ENCODE results near the gene CRX. TPM values are rescaled to one million over a fixed set of nuclear protein-coding genes. Genes with fewer than 3 reads are reported as not detected.
"Not testable (repeated sequence)": the region's sequence is repeated elsewhere in the genome, so short reads cannot be mapped to it uniquely, and the experiment has no call there.

Gene CRX
- total and polyA plus RNA-seq, 3 donors from 2014 or later, result 0.12 to 0.55 TPM; not detected in 1

GRCh38 chr19:47802521-47803043 is 19.2 kb upstream of the CRX start:
- TF ChIP-seq, protein P1, sequence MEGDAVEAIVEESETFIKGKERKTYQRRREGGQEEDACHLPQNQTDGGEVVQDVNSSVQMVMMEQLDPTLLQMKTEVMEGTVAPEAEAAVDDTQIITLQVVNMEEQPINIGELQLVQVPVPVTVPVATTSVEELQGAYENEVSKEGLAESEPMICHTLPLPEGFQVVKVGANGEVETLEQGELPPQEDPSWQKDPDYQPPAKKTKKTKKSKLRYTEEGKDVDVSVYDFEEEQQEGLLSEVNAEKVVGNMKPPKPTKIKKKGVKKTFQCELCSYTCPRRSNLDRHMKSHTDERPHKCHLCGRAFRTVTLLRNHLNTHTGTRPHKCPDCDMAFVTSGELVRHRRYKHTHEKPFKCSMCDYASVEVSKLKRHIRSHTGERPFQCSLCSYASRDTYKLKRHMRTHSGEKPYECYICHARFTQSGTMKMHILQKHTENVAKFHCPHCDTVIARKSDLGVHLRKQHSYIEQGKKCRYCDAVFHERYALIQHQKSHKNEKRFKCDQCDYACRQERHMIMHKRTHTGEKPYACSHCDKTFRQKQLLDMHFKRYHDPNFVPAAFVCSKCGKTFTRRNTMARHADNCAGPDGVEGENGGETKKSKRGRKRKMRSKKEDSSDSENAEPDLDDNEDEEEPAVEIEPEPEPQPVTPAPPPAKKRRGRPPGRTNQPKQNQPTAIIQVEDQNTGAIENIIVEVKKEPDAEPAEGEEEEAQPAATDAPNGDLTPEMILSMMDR (IDR thresholded peaks at IDR 0.05), result no peak
- no peak for TF ChIP-seq POLR2A (IDR thresholded peaks at IDR 0.05)
- no peak for DNase-seq
- 62 to 83% methylated on average over 3 to 25 of the region's 25 CpGs for WGBS, 2 donors
- Histone ChIP-seq H3K9me3 (no peaks in the 10 kb centered on the region), H3K27me3 (no peaks in the 10 kb centered on the region), H3K4me1 (no peaks in the 10 kb centered on the region), H3K27ac (no peak overlapping the region), H3K36me3 (ENCODE audit: low read depth, missing control alignments) (no peaks in the 10 kb centered on the region), H3K4me3 (no peak overlapping the region)
- intact Hi-C loops (cut with DNase I; ENCODE audit: low total_unique reads), result no loop called here

GRCh38 chr19:47803148-47803547 is 18.6 kb upstream of the CRX start:
- intact Hi-C loops (cut with DNase I; ENCODE audit: low total_unique reads); H3K4me3 ChIP-seq; DNase-seq; H3K9me3 ChIP-seq; H3K4me1 ChIP-seq; H3K27ac ChIP-seq; H3K36me3 ChIP-seq (ENCODE audit: low read depth, missing control alignments); H3K27me3 ChIP-seq: not testable (repeated sequence)
- WGBS, 2 donors, result 54 to 64% methylated on average over 12 to 19 of the region's 21 CpGs

GRCh38 chr19:47803671-47804070 is 18.1 kb upstream of the CRX start:
- H3K4me1 ChIP-seq; H3K36me3 ChIP-seq (ENCODE audit: low read depth, missing control alignments); DNase-seq; H3K4me3 ChIP-seq; H3K27me3 ChIP-seq; H3K27ac ChIP-seq; intact Hi-C loops (cut with DNase I; ENCODE audit: low total_unique reads); H3K9me3 ChIP-seq: not testable (repeated sequence)
- WGBS, 2 donors, result 82% methylated on average over 10 of the region's 12 CpGs; no CpG with 5 or more reads in 1 of the 2 donors

GRCh38 chr19:47804451-47804850 is 17.3 kb upstream of the CRX start, which contains the start of gene TPRX1:
Gene TPRX1 (minus strand): TSS chr19:47804551. CDS start chr19:47804539, 12 bp downstream.
- WGBS, 2 donors, result 79 to 88% methylated on average over 4 to 5 of the region's 5 CpGs
- H3K4me1 ChIP-seq; H3K9me3 ChIP-seq; H3K36me3 ChIP-seq (ENCODE audit: low read depth, missing control alignments); DNase-seq; H3K27ac ChIP-seq; intact Hi-C loops (cut with DNase I; ENCODE audit: low total_unique reads); H3K4me3 ChIP-seq; H3K27me3 ChIP-seq: not testable (repeated sequence)

DNA sequence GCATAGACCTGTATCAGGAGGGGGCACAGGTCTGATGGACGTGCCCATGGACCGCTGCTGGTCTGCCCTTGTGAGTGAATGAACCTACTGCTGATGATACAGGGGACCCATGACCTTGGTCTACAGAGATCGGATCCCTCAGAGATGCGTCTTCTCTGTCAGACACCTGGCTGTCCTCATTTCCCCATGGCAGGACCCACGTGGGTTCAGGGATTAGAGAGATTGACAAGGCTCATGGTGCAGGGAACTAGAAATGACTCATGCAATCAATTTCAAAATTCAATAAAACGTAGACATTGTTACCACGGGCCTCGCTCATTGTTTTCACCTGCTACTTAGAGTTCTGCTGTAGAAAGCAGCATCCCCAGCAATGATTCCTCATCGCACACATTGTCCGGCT is 16.4 kb upstream of the CRX start:
- no peaks in the 10 kb centered on the region for H3K36me3 ChIP-seq (ENCODE audit: low read depth, missing control alignments)
- H3K4me3 ChIP-seq, result no peak overlapping the region
- H3K27ac ChIP-seq, result no peak overlapping the region
- TF ChIP-seq POLR2A (IDR thresholded peaks at IDR 0.05), result no peak
- TF ChIP-seq, protein P1 (IDR thresholded peaks at IDR 0.05), result no peak
- no peaks in the 10 kb centered on the region for H3K9me3 ChIP-seq
- 85% methylated on average over 6 to 10 of the region's 10 CpGs for WGBS, 2 donors
- no peaks in the 10 kb centered on the region for H3K4me1 ChIP-seq
- intact Hi-C loops (cut with DNase I; ENCODE audit: low total_unique reads), result no loop called here
- H3K27me3 ChIP-seq, result no peaks in the 10 kb centered on the region
- no peak for DNase-seq

DNA sequence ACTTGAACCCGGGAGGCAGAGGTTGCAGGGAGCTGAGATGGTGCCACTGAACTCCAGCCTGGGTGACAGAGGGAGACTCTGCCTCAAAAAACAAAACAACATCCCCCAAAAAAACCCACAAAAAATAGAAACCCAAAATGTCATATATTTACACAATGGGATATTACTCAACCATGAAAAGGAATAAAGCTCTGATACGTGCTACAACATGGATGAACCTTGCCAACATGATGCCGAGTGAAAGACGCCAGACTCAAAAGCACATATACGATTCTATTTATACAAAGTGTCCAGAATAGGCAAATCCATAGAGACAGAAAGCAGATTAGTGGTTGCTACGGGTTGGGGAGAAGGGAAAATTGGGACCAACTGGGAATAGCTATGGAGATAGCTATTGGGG is 15.3 kb upstream of the CRX start:
- Histone ChIP-seq H3K36me3 (ENCODE audit: low read depth, missing control alignments) (no peaks in the 10 kb centered on the region), H3K27ac (no peak overlapping the region), H3K4me3 (no peak overlapping the region), H3K27me3 (no peaks in the 10 kb centered on the region), H3K4me1 (no peaks in the 10 kb centered on the region), H3K9me3 (no peaks in the 10 kb centered on the region)
- intact Hi-C loops (cut with DNase I; ENCODE audit: low total_unique reads), result no loop called here
- WGBS, 2 donors, result 91 to 95% methylated on average over 6 of the region's 6 CpGs
- TF ChIP-seq POLR2A (IDR thresholded peaks at IDR 0.05), result no peak
- TF ChIP-seq, protein P1 (IDR thresholded peaks at IDR 0.05), result no peak
- no peak for DNase-seq
